ENCODE data around the gene ZBTB42. TPM values are rescaled to one million over a fixed set of nuclear protein-coding genes. Genes with fewer than 3 reads are reported as not detected.

Gene ZBTB42
- total and polyA plus RNA-seq, 4 donors = 1.5 to 9.4 (median 4.9) TPM

DNA sequence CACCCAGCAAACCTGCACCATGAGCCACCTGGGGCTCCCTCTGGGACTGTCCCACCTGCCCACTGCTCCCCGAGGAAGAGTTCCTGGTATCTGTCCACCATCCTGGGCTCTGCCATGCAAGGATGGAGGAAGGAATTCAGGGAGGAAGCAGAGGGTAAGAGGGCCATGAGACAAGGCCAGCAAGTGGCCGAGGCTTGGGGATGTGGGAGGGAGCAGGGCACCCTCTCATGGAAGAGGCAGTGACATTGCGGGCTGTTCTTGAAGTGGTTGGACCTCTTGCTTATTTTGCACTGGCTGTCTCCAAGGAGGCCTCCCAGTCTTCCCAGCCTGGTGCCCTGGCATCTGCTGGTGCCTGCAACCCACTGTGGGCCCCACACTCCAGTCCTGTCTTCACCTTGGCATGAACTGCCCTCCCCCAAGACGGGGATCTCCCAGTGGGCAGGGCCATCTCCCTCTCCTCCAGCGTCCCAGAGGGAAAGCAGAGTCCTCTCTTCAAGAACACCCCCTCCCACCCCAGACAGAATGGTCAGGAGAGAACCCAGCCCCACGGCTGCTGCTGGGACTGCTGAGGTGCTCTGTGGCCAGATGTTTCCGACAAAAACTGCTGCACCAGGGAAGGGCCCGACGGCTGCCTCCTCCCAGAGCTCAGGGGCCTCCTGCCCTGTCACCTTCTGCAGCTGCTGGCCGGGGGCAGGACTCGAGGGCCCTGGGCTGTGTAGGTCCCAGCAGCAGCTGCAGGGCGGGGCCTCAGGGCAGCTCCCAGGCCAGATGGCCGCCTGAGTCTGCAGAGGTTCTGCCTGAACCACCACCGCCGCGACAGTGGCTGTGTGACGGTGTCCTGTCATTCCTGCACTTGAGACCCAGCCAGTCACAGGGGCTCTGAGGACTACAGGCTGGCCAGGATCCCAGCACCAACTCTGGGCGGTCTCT, 3.5 kb upstream of the ZBTB42 start:
- DNase-seq (ENCODE audit: low spot score) = no peak
- peaks cover 35 to 51% (median 41%) of the 10 kb centered on the region in 4 donors for H3K4me1 ChIP-seq (ENCODE audit: control insufficient read depth in 4 of 4, insufficient read depth in 4 of 4, low read length in 3 of 4)
- TF ChIP-seq, protein P1, sequence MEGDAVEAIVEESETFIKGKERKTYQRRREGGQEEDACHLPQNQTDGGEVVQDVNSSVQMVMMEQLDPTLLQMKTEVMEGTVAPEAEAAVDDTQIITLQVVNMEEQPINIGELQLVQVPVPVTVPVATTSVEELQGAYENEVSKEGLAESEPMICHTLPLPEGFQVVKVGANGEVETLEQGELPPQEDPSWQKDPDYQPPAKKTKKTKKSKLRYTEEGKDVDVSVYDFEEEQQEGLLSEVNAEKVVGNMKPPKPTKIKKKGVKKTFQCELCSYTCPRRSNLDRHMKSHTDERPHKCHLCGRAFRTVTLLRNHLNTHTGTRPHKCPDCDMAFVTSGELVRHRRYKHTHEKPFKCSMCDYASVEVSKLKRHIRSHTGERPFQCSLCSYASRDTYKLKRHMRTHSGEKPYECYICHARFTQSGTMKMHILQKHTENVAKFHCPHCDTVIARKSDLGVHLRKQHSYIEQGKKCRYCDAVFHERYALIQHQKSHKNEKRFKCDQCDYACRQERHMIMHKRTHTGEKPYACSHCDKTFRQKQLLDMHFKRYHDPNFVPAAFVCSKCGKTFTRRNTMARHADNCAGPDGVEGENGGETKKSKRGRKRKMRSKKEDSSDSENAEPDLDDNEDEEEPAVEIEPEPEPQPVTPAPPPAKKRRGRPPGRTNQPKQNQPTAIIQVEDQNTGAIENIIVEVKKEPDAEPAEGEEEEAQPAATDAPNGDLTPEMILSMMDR (IDR thresholded peaks at IDR 0.05; ENCODE audit: low read depth, low read length, missing input control) = no peak
- TF ChIP-seq HNF4G (IDR thresholded peaks at IDR 0.05) (no peak), TAF1 (conservative IDR thresholded peaks at IDR 0.05) (no peak), GABPA (IDR thresholded peaks at IDR 0.05 in 1 of 2, conservative IDR thresholded peaks at IDR 0.05 in 1 of 2) (no peak), RXRA (IDR thresholded peaks at IDR 0.05) (no peak), SP1 (IDR thresholded peaks at IDR 0.05) (no peak), HNF4A (conservative IDR thresholded peaks at IDR 0.05) (no peak), RAD21 (IDR thresholded peaks at IDR 0.05) (no peak), FOXA1 (IDR thresholded peaks at IDR 0.05) (no peak), JUND (IDR thresholded peaks at IDR 0.05) (no peak)
- TF ChIP-seq, protein P2, sequence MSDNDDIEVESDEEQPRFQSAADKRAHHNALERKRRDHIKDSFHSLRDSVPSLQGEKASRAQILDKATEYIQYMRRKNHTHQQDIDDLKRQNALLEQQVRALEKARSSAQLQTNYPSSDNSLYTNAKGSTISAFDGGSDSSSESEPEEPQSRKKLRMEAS (IDR thresholded peaks at IDR 0.05) = no peak
- TF ChIP-seq, protein P3, sequence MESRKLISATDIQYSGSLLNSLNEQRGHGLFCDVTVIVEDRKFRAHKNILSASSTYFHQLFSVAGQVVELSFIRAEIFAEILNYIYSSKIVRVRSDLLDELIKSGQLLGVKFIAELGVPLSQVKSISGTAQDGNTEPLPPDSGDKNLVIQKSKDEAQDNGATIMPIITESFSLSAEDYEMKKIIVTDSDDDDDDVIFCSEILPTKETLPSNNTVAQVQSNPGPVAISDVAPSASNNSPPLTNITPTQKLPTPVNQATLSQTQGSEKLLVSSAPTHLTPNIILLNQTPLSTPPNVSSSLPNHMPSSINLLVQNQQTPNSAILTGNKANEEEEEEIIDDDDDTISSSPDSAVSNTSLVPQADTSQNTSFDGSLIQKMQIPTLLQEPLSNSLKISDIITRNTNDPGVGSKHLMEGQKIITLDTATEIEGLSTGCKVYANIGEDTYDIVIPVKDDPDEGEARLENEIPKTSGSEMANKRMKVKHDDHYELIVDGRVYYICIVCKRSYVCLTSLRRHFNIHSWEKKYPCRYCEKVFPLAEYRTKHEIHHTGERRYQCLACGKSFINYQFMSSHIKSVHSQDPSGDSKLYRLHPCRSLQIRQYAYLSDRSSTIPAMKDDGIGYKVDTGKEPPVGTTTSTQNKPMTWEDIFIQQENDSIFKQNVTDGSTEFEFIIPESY (IDR thresholded peaks at IDR 0.05) = no peak
- H3K9me3 ChIP-seq (ENCODE audit: control insufficient read depth in 4 of 4, low read length in 3 of 4) = no peaks in the 10 kb centered on the region
- H3K9ac ChIP-seq (ENCODE audit: low read depth in 1 of 2, low read length in 2 of 2) = no peak overlapping the region
- WGBS = 75% methylated on average over 18 of the region's 18 CpGs
- no peaks in the 10 kb centered on the region for H3K27me3 ChIP-seq (ENCODE audit: control insufficient read depth in 4 of 4, insufficient read depth in 4 of 4, low read length in 3 of 4)
- no peaks in the 10 kb centered on the region for H3K36me3 ChIP-seq (ENCODE audit: control insufficient read depth in 4 of 4, insufficient read depth in 3 of 4, low read depth in 1 of 4, low read length in 3 of 4)
- no peak overlapping the region for H3K4me3 ChIP-seq (ENCODE audit: low read depth in 1 of 3, low read length in 3 of 3)
- H3K27ac ChIP-seq (ENCODE audit: low read depth in 1 of 2, low read length in 2 of 2) = peak overlapping the region in 1 of 2 donors; percentile 40

DNA sequence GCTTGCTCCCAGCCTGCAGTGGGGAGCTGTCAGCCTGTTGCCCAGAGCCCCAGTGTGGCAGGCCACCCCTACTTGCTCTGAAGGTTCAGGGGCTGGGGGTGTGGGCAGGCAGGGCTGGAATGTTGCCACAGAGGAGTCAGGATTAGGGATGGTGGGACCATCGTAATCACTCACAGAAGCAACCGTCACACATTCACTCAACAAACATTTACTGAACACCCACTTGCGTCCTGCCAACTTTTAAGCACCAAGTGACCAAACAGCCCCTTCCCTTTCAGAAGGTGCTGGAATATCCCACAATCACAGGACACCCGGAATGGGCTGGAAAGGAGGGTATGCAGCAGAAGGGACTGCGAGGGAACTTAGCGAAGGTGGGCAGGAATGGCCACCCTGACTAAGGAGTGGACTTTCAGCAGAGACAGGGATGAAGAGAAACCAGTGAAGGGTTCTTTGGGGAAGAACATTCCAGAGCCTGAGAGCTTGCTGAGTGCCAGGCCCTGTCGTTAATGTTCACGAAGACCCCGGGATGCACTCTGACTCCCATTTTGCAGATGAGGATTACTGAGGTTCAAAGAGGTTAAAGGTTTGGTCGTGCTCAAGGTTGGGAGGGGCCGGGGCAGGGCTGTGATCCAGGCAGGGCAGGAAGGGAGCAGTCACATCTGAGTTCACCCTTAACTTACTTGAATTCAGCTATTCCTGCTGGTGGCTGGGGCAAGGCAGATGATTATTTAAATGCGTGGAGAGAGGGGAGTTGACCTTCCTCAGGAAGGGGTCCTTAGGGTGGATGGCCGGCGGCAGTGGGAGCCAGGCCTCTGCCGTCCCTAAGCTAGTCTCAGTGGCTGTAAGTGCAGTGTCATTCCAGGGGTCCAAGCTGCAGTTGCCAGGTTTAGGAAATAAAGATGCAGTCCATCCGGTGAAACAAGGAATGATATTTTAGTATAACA, 2.3 kb upstream of the ZBTB42 start:
- no peaks in the 10 kb centered on the region for H3K36me3 ChIP-seq (ENCODE audit: control insufficient read depth in 4 of 4, insufficient read depth in 3 of 4, low read depth in 1 of 4, low read length in 3 of 4)
- no peak overlapping the region for H3K9ac ChIP-seq (ENCODE audit: low read depth in 1 of 2, low read length in 2 of 2)
- no peak for DNase-seq (ENCODE audit: low spot score)
- H3K9me3 ChIP-seq (ENCODE audit: control insufficient read depth in 4 of 4, low read length in 3 of 4) = no peaks in the 10 kb centered on the region
- H3K4me1 ChIP-seq (ENCODE audit: control insufficient read depth in 4 of 4, insufficient read depth in 4 of 4, low read length in 3 of 4) = peaks cover 27 to 49% (median 36%) of the 10 kb centered on the region in 4 donors
- H3K27ac ChIP-seq (ENCODE audit: low read depth in 1 of 2, low read length in 2 of 2) = peak overlapping the region; percentile 96 to 97
- H3K27me3 ChIP-seq (ENCODE audit: control insufficient read depth in 4 of 4, insufficient read depth in 4 of 4, low read length in 3 of 4) = no peaks in the 10 kb centered on the region
- WGBS = 84% methylated on average over 16 of the region's 16 CpGs
- TF ChIP-seq FOXA2 (IDR thresholded peaks at IDR 0.05) (no peak), GABPA (IDR thresholded peaks at IDR 0.05 in 1 of 2, conservative IDR thresholded peaks at IDR 0.05 in 1 of 2) (no peak), JUND (IDR thresholded peaks at IDR 0.05) (no peak), RAD21 (IDR thresholded peaks at IDR 0.05) (no peak), TAF1 (conservative IDR thresholded peaks at IDR 0.05) (no peak)
- TF ChIP-seq, protein P3 (IDR thresholded peaks at IDR 0.05) = no peak
- TF ChIP-seq, protein P4, sequence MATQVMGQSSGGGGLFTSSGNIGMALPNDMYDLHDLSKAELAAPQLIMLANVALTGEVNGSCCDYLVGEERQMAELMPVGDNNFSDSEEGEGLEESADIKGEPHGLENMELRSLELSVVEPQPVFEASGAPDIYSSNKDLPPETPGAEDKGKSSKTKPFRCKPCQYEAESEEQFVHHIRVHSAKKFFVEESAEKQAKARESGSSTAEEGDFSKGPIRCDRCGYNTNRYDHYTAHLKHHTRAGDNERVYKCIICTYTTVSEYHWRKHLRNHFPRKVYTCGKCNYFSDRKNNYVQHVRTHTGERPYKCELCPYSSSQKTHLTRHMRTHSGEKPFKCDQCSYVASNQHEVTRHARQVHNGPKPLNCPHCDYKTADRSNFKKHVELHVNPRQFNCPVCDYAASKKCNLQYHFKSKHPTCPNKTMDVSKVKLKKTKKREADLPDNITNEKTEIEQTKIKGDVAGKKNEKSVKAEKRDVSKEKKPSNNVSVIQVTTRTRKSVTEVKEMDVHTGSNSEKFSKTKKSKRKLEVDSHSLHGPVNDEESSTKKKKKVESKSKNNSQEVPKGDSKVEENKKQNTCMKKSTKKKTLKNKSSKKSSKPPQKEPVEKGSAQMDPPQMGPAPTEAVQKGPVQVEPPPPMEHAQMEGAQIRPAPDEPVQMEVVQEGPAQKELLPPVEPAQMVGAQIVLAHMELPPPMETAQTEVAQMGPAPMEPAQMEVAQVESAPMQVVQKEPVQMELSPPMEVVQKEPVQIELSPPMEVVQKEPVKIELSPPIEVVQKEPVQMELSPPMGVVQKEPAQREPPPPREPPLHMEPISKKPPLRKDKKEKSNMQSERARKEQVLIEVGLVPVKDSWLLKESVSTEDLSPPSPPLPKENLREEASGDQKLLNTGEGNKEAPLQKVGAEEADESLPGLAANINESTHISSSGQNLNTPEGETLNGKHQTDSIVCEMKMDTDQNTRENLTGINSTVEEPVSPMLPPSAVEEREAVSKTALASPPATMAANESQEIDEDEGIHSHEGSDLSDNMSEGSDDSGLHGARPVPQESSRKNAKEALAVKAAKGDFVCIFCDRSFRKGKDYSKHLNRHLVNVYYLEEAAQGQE (IDR thresholded peaks at IDR 0.05) = no peak
- TF ChIP-seq, protein P2 (IDR thresholded peaks at IDR 0.05) = no peak
- no peak overlapping the region for H3K4me3 ChIP-seq (ENCODE audit: low read depth in 1 of 3, low read length in 3 of 3)

Data from liver (tissue), 9 donors.